Measurements from ENCODE around the gene NGLY1. TPM values are rescaled to one million over a fixed set of nuclear protein-coding genes. Genes with fewer than 3 reads are reported as not detected.

Gene NGLY1
- total and polyA plus RNA-seq, 2 experiments from 2014 or later = 28.9 to 30.4 TPM

GRCh38 chr3:25719321-25719720 is 63.9 kb downstream of the NGLY1 start:
- Histone ChIP-seq H3K4me2 (ENCODE audit: unreplicated experiment) (no peak overlapping the region), H2AFZ (no peak overlapping the region), H3K79me2 (ENCODE audit: insufficient read depth) (no peaks in the 10 kb centered on the region), H3K4me3 (no peak overlapping the region), H3K36me3 (ENCODE audit: low read depth) (0 out of 2 replicates have a peak, but pooled peaks cover 10% of the 10 kb centered on the region), H3F3A (ENCODE audit: insufficient read depth) (no peaks in the 10 kb centered on the region), H3K27me3 (replicated peaks; ENCODE audit: insufficient read depth) (no peaks in the 10 kb centered on the region), H3K9me2 (ENCODE audit: insufficient read depth) (no peaks in the 10 kb centered on the region), H3K4me1 (ENCODE audit: insufficient read depth) (no peaks in the 10 kb centered on the region), H3K9me3 (ENCODE audit: low read depth) (no peaks in the 10 kb centered on the region), H3K27ac (no peak overlapping the region), H4K20me1 (ENCODE audit: insufficient read depth) (no peaks in the 10 kb centered on the region), H3K9ac (no peak overlapping the region)
- TF ChIP-seq EZH2 (IDR thresholded peaks at IDR 0.05; ENCODE audit: insufficient read depth, poor library complexity, severe bottlenecking) = no peak
- no peak for TF ChIP-seq EZH2phosphoT487 (IDR thresholded peaks at IDR 0.05; ENCODE audit: insufficient read depth, low read depth)
- no peak for DNase-seq
- whole genome bisulfite sequencing, 2 experiments (ENCODE audit: low coverage in 1 of 2, low lambda C conversion rate in 2 of 2, missing lambda C conversion rate in 2 of 2) = 97 to 100% methylated on average over 1 of the region's 1 CpG
- in situ Hi-C loops (cut with MboI) = no loop called here

- no peak overlapping the region for H2AFZ ChIP-seq
- no peaks in the 10 kb centered on the region for H3K9me2 ChIP-seq (ENCODE audit: insufficient read depth)
- in situ Hi-C loops (cut with MboI) = no loop called here
- no peaks in the 10 kb centered on the region for H3F3A ChIP-seq (ENCODE audit: insufficient read depth)
- TF ChIP-seq EZH2 (IDR thresholded peaks at IDR 0.05; ENCODE audit: insufficient read depth, poor library complexity, severe bottlenecking) (no peak), EZH2phosphoT487 (IDR thresholded peaks at IDR 0.05; ENCODE audit: insufficient read depth, low read depth) (no peak)
- H3K4me2 ChIP-seq (ENCODE audit: unreplicated experiment) = no peak overlapping the region
- no peak overlapping the region for H3K27ac ChIP-seq
- H3K4me3 ChIP-seq = no peak overlapping the region
- H4K20me1 ChIP-seq (ENCODE audit: insufficient read depth) = no peaks in the 10 kb centered on the region
- 52 to 53% methylated on average over 11 of the region's 11 CpGs for WGBS, 2 experiments (ENCODE audit: low coverage in 1 of 2, low lambda C conversion rate in 2 of 2, missing lambda C conversion rate in 2 of 2)
- no peaks in the 10 kb centered on the region for H3K9me3 ChIP-seq (ENCODE audit: low read depth)
- no peak overlapping the region for H3K9ac ChIP-seq
- no peaks in the 10 kb centered on the region for H3K4me1 ChIP-seq (ENCODE audit: insufficient read depth)
- no peaks in the 10 kb centered on the region for H3K27me3 ChIP-seq (replicated peaks; ENCODE audit: insufficient read depth)
- no peaks in the 10 kb centered on the region for H3K79me2 ChIP-seq (ENCODE audit: insufficient read depth)
- DNase-seq = peak; percentile 9
- H3K36me3 ChIP-seq (ENCODE audit: low read depth) = no peaks in the 10 kb centered on the region
These were observed 69.8 kb downstream of the NGLY1 start for GRCh38 chr3:25713341-25713985.

GRCh38 chr3:25711090-25711489 is 72.2 kb downstream of the NGLY1 start:
- Histone ChIP-seq H3K4me3 (no peak overlapping the region), H3K4me2 (ENCODE audit: unreplicated experiment) (no peak overlapping the region), H3K9ac (no peak overlapping the region), H3K27me3 (replicated peaks; ENCODE audit: insufficient read depth) (no peaks in the 10 kb centered on the region), H3K27ac (no peak overlapping the region), H2AFZ (no peak overlapping the region), H3K79me2 (ENCODE audit: insufficient read depth) (no peaks in the 10 kb centered on the region), H3K9me2 (ENCODE audit: insufficient read depth) (no peaks in the 10 kb centered on the region), H3K9me3 (ENCODE audit: low read depth) (no peaks in the 10 kb centered on the region), H3F3A (ENCODE audit: insufficient read depth) (no peaks in the 10 kb centered on the region), H4K20me1 (ENCODE audit: insufficient read depth) (no peaks in the 10 kb centered on the region), H3K36me3 (ENCODE audit: low read depth) (no peaks in the 10 kb centered on the region), H3K4me1 (ENCODE audit: insufficient read depth) (no peaks in the 10 kb centered on the region)
- in situ Hi-C loops (cut with MboI) = no loop called here
- no peak for TF ChIP-seq EZH2phosphoT487 (IDR thresholded peaks at IDR 0.05; ENCODE audit: insufficient read depth, low read depth)
- no peak for TF ChIP-seq EZH2 (IDR thresholded peaks at IDR 0.05; ENCODE audit: insufficient read depth, poor library complexity, severe bottlenecking)
- WGBS, 2 experiments (ENCODE audit: low coverage in 1 of 2, low lambda C conversion rate in 2 of 2, missing lambda C conversion rate in 2 of 2) = 81 to 85% methylated on average over 2 of the region's 2 CpGs
- DNase-seq = no peak

GRCh38 chr3:25708036-25708435 is 75.2 kb downstream of the NGLY1 start:
- TF ChIP-seq EZH2 (IDR thresholded peaks at IDR 0.05; ENCODE audit: insufficient read depth, poor library complexity, severe bottlenecking) (no peak), EZH2phosphoT487 (IDR thresholded peaks at IDR 0.05; ENCODE audit: insufficient read depth, low read depth) (no peak)
- H3K4me1 ChIP-seq (ENCODE audit: insufficient read depth) = no peaks in the 10 kb centered on the region

More at GRCh38 chr3:25708036-25708435, 75.2 kb downstream of the NGLY1 start:
- Histone ChIP-seq H3K9ac (no peak overlapping the region), H3K4me3 (no peak overlapping the region), H3K27me3 (replicated peaks; ENCODE audit: insufficient read depth) (no peaks in the 10 kb centered on the region), H3K79me2 (ENCODE audit: insufficient read depth) (no peaks in the 10 kb centered on the region), H3K4me2 (ENCODE audit: unreplicated experiment) (no peak overlapping the region), H3K9me2 (ENCODE audit: insufficient read depth) (no peaks in the 10 kb centered on the region), H4K20me1 (ENCODE audit: insufficient read depth) (no peaks in the 10 kb centered on the region), H2AFZ (no peak overlapping the region), H3K36me3 (ENCODE audit: low read depth) (no peaks in the 10 kb centered on the region), H3F3A (ENCODE audit: insufficient read depth) (no peaks in the 10 kb centered on the region), H3K9me3 (ENCODE audit: low read depth) (no peaks in the 10 kb centered on the region), H3K27ac (no peak overlapping the region)
- WGBS, 2 experiments (ENCODE audit: low coverage in 1 of 2, low lambda C conversion rate in 2 of 2, missing lambda C conversion rate in 2 of 2) = 3 to 8% methylated on average over 3 of the region's 3 CpGs
- no peak for DNase-seq
- in situ Hi-C loops (cut with MboI) = no loop called here
